Neural cell (in vitro differentiated cells): ENCODE measurements around the gene CHRDL2. TPM values are rescaled to one million over a fixed set of nuclear protein-coding genes. Genes with fewer than 3 reads are reported as not detected.

Source experiments
- H2AFZ ChIP-seq: fragments of 200-600, 300-800 bp; sonication (generic), shearing (Covaris generic); 2 replicates; pipeline ENCODE4 v1.6.0; 2014; ENCODE audit warnings: low read depth, mild to moderate bottlenecking, antibody characterized with exemption, low read length, moderate library complexity
- H3F3A ChIP-seq: fragments of 200-600 bp; shearing (Covaris generic); 2 replicates; pipeline ENCODE4 v1.6.1; 2016; ENCODE audit warnings: mild to moderate bottlenecking, moderate library complexity, mixed read lengths, antibody characterized with exemption, low read length; ENCODE audit not compliant: insufficient read depth, poor library complexity, severe bottlenecking
- H3K27ac ChIP-seq: fragments of 200-600, 300-800 bp; sonication (generic), shearing (Covaris generic); 2 replicates; pipeline ENCODE4 v1.5.1; 2014; ENCODE audit warnings: mild to moderate bottlenecking, low read length, moderate library complexity
- H3K27me3 ChIP-seq: fragments of 300-800, 200-600 bp; sonication (generic), shearing (Covaris generic); 2 replicates; pipeline ENCODE4 v1.6.0; 2014; ENCODE audit warnings: mild to moderate bottlenecking, low read depth, low read length, moderate library complexity; ENCODE audit not compliant: insufficient read depth
- H3K36me3 ChIP-seq: fragments of 300-800, 200-600 bp; sonication (generic), shearing (Covaris generic); 2 replicates; pipeline ENCODE4 v1.5.1; 2014; ENCODE audit warnings: mild to moderate bottlenecking, antibody characterized with exemption, low read length, moderate library complexity; ENCODE audit not compliant: insufficient read depth
- H3K4me2 ChIP-seq: fragments of 300-800, 200-600 bp; sonication (generic), shearing (Covaris generic); 2 replicates; pipeline ENCODE4 v1.6.0; 2014; ENCODE audit warnings: mild to moderate bottlenecking, low read length
- H3K4me3 ChIP-seq: fragments of 300-800, 200-600 bp; sonication (generic), shearing (Covaris generic); 2 replicates; pipeline ENCODE4 v1.5.1; 2014; ENCODE audit warnings: mild to moderate bottlenecking, low read length, moderate library complexity
- H3K79me2 ChIP-seq: fragments of 200-600 bp; shearing (Covaris generic); replicated peaks from 2 replicates; pipeline ENCODE4 v1.6.0; 2014; ENCODE audit warnings: mild to moderate bottlenecking, low read length, moderate library complexity; ENCODE audit not compliant: insufficient read depth
- H3K9ac ChIP-seq: fragments of 300-800, 200-600 bp; sonication (generic), shearing (Covaris generic); 2 replicates; pipeline ENCODE4 v1.6.1; 2016; ENCODE audit warnings: mild to moderate bottlenecking, low read length, mixed read lengths
- H3K9me2 ChIP-seq: fragments of 200-600 bp; shearing (Covaris generic); 2 replicates; pipeline ENCODE4 v1.6.1; 2016; ENCODE audit warnings: mild to moderate bottlenecking, low read length, mixed read lengths; ENCODE audit not compliant: insufficient read depth
- H3K9me3 ChIP-seq: fragments of 200-600, 300-800 bp; sonication (generic), shearing (Covaris generic); 2 replicates; pipeline ENCODE4 v1.6.1; 2016; ENCODE audit warnings: mild to moderate bottlenecking, mixed run types, low read length, moderate library complexity, mixed read lengths
- H4K20me1 ChIP-seq: fragments of 200-600 bp; shearing (Covaris generic); 2 replicates; pipeline ENCODE4 v1.6.1; 2016; ENCODE audit warnings: mild to moderate bottlenecking, mixed run types; ENCODE audit not compliant: insufficient read depth
- EP300 ChIP-seq: fragments of 450-650 bp; conservative IDR thresholded peaks from 2 replicates; pipeline ENCODE4 v1.6.1; 2014; ENCODE audit warnings: antibody characterized with exemption, mild to moderate bottlenecking, moderate library complexity; ENCODE audit not compliant: poor library complexity, severe bottlenecking
- EZH2 ChIP-seq: fragments of 200-600, 300-800 bp; shearing (Covaris generic), sonication (generic); IDR thresholded peaks from 2 replicates; pipeline ENCODE4 v1.6.1; 2014; ENCODE audit warnings: antibody characterized with exemption, low read length, borderline replicate concordance, mild to moderate bottlenecking; ENCODE audit not compliant: insufficient read depth, poor library complexity, severe bottlenecking
- MXI1 ChIP-seq: fragments of 450-650 bp; conservative IDR thresholded peaks from 2 replicates; pipeline ENCODE4 v1.6.1; 2014; ENCODE audit warnings: antibody characterized with exemption, mild to moderate bottlenecking; ENCODE audit not compliant: poor library complexity, severe bottlenecking
- POLR2AphosphoS5 ChIP-seq: IDR thresholded peaks from 2 replicates; pipeline ENCODE4 v1.6.1; 2012
- RAD21 ChIP-seq: fragments of 450-650 bp; conservative IDR thresholded peaks from 2 replicates; pipeline ENCODE4 v1.6.1; 2014; ENCODE audit warnings: antibody characterized with exemption, mild to moderate bottlenecking, moderate library complexity
- SMC3 ChIP-seq: fragments of 450-650 bp; conservative IDR thresholded peaks from 2 replicates; pipeline ENCODE4 v1.6.1; 2014; ENCODE audit warnings: antibody characterized with exemption, mild to moderate bottlenecking, moderate library complexity; ENCODE audit not compliant: poor library complexity
- TAF1 ChIP-seq: IDR thresholded peaks from 2 replicates; pipeline ENCODE4 v1.6.1; 2012; ENCODE audit warnings: low read depth
- polyA plus RNA-seq: library from polyadenylated mRNA; depleted of rRNA; stranded (reverse); fragments of >200 nt; gene quantifications from 2 replicates; pipeline ENCODE4 v1.2.3, GENCODE V29; 2014
- small RNA-seq, 3 experiments: library from RNA; depleted of rRNA; stranded (forward); fragments of <200 nt; gene quantifications; one replicate each; pipeline ENCODE3, GENCODE V24; 2012
- TF ChIP-seq, protein P1 (sequence below): fragments of 450-650 bp; IDR thresholded peaks from 2 replicates; pipeline ENCODE4 v1.5.1; 2014; ENCODE audit warnings: antibody characterized with exemption, mild to moderate bottlenecking, moderate library complexity; ENCODE audit not compliant: poor library complexity, severe bottlenecking
- TF ChIP-seq, protein P2 (sequence below): IDR thresholded peaks from 2 replicates; pipeline ENCODE4 v1.6.1; 2012; ENCODE audit warnings: borderline replicate concordance

Gene CHRDL2
- polyA plus RNA-seq, 1 donor from 2014 or later = not detected

DNA sequence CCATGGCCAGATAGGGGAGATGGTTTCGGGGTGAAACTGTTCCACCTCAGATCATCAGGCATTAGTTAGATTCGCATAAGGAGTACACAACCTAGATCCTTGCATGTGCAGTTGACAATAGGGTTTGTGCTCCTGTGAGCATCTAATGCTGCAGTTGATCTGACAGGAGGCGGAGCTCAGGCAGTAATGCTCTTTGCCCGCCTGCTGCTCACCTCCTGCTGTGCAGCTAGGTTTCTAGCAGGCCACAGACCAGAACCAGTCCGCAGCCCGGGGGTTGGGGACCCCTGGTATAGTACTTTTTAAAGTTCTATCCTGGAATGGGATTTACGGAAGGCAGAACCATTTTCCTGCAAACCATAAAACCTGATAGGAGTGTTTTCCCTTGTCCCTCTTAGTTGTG lies 84.3 kb downstream of the CHRDL2 start:
- no peaks in the 10 kb centered on the region for H3K9me2 ChIP-seq
- H3K36me3 ChIP-seq = no peaks in the 10 kb centered on the region
- no peak overlapping the region for H3K27ac ChIP-seq
- no peak overlapping the region for H2AFZ ChIP-seq
- TF ChIP-seq, protein P1, sequence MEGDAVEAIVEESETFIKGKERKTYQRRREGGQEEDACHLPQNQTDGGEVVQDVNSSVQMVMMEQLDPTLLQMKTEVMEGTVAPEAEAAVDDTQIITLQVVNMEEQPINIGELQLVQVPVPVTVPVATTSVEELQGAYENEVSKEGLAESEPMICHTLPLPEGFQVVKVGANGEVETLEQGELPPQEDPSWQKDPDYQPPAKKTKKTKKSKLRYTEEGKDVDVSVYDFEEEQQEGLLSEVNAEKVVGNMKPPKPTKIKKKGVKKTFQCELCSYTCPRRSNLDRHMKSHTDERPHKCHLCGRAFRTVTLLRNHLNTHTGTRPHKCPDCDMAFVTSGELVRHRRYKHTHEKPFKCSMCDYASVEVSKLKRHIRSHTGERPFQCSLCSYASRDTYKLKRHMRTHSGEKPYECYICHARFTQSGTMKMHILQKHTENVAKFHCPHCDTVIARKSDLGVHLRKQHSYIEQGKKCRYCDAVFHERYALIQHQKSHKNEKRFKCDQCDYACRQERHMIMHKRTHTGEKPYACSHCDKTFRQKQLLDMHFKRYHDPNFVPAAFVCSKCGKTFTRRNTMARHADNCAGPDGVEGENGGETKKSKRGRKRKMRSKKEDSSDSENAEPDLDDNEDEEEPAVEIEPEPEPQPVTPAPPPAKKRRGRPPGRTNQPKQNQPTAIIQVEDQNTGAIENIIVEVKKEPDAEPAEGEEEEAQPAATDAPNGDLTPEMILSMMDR = no peak
- TF ChIP-seq TAF1 = no peak
- TF ChIP-seq RAD21 = no peak
- TF ChIP-seq, protein P2, sequence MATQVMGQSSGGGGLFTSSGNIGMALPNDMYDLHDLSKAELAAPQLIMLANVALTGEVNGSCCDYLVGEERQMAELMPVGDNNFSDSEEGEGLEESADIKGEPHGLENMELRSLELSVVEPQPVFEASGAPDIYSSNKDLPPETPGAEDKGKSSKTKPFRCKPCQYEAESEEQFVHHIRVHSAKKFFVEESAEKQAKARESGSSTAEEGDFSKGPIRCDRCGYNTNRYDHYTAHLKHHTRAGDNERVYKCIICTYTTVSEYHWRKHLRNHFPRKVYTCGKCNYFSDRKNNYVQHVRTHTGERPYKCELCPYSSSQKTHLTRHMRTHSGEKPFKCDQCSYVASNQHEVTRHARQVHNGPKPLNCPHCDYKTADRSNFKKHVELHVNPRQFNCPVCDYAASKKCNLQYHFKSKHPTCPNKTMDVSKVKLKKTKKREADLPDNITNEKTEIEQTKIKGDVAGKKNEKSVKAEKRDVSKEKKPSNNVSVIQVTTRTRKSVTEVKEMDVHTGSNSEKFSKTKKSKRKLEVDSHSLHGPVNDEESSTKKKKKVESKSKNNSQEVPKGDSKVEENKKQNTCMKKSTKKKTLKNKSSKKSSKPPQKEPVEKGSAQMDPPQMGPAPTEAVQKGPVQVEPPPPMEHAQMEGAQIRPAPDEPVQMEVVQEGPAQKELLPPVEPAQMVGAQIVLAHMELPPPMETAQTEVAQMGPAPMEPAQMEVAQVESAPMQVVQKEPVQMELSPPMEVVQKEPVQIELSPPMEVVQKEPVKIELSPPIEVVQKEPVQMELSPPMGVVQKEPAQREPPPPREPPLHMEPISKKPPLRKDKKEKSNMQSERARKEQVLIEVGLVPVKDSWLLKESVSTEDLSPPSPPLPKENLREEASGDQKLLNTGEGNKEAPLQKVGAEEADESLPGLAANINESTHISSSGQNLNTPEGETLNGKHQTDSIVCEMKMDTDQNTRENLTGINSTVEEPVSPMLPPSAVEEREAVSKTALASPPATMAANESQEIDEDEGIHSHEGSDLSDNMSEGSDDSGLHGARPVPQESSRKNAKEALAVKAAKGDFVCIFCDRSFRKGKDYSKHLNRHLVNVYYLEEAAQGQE = no peak
- TF ChIP-seq POLR2AphosphoS5 = no peak
- no peak for TF ChIP-seq EP300
- no peak for TF ChIP-seq MXI1
- no peak for TF ChIP-seq SMC3
- no peak for TF ChIP-seq EZH2
- no peaks in the 10 kb centered on the region for H3F3A ChIP-seq
- no peak overlapping the region for H3K4me3 ChIP-seq
- no peaks in the 10 kb centered on the region for H3K79me2 ChIP-seq
- H3K4me2 ChIP-seq = no peak overlapping the region
- no peak overlapping the region for H3K9ac ChIP-seq
- H4K20me1 ChIP-seq = no peaks in the 10 kb centered on the region
- H3K27me3 ChIP-seq = no peaks in the 10 kb centered on the region
- no peaks in the 10 kb centered on the region for H3K9me3 ChIP-seq

Small RNAs within 50 kb of the gene (small RNA-seq; reads per million reads assigned to genes)
- gene MIR4696 = 0 reads per million in 3 experiments
- gene RANP3 = 0 reads per million in 3 experiments
- 0 reads per million in 3 experiments for gene RN7SKP297

Other genes starting within 250 kb of the CHRDL2 start
- gene LIPT2, start 237.7 kb downstream of the CHRDL2 start, polyA plus RNA-seq = 3.9 and 11.3 TPM in 2 replicates
- gene POLD3, start 138.8 kb downstream of the CHRDL2 start, polyA plus RNA-seq = 16.8 and 25.0 TPM in 2 replicates
- gene RNF169, start 17.4 kb upstream of the CHRDL2 start, polyA plus RNA-seq = 9.0 and 10.6 TPM in 2 replicates
- 2.7 and 10.3 TPM in 2 replicates for gene XRRA1, start 217.7 kb upstream of the CHRDL2 start, polyA plus RNA-seq
- gene SPCS2, start 217.8 kb upstream of the CHRDL2 start, polyA plus RNA-seq = 84.7 and 99.4 TPM in 2 replicates